Vagina (tissue), 2 donors: Measurements from ENCODE around the gene ZNF524. TPM values are rescaled to one million over a fixed set of nuclear protein-coding genes. Genes with fewer than 3 reads are reported as not detected.

Source experiments
- DNase-seq, 2 donors: peaks; one replicate each; pipeline ENCODE4 v3.0.0-alpha.2; 2017; ENCODE audit errors: extremely low spot score in 2 of 2
- H3K27ac ChIP-seq: fragments of 200-600 bp; sonication (generic); one replicate; pipeline ENCODE4 v1.5.1; 2019
- H3K27me3 ChIP-seq: fragments of 200-600 bp; sonication (generic); one replicate; pipeline ENCODE4 v1.5.1; 2019
- H3K36me3 ChIP-seq, 2 donors: fragments of 200-600 bp; sonication (generic); one replicate each; pipeline ENCODE4 v1.5.1; 2017 to 2019
- H3K4me1 ChIP-seq: fragments of 200-600 bp; sonication (generic); one replicate; pipeline ENCODE4 v1.5.1; 2019
- H3K4me3 ChIP-seq, 2 donors: fragments of 200-600 bp; sonication (generic); 1 replicate in 1 of 2; 2 replicates in 1 of 2; pipeline ENCODE4 v1.5.1; 2016 to 2019
- H3K9me3 ChIP-seq: fragments of 200-600 bp; sonication (generic); one replicate; pipeline ENCODE4 v1.5.1; 2019
- CTCF ChIP-seq, 3 experiments: fragments of 450-650 bp in 2 of 3; fragments of 200-600 bp in 1 of 3; sonication (generic) in 1 of 3; IDR thresholded peaks; one replicate each; pipeline ENCODE4 v1.5.1; 2017 to 2019; ENCODE audit warnings: antibody characterized with exemption in 3 of 3, mild to moderate bottlenecking in 2 of 3, moderate library complexity in 2 of 3
- POLR2A ChIP-seq, 2 donors: fragments of 450-650 bp; IDR thresholded peaks; one replicate each; pipeline ENCODE4 v1.6.1; 2017; ENCODE audit warnings: antibody characterized with exemption in 2 of 2, mild to moderate bottlenecking in 2 of 2, moderate library complexity in 2 of 2
- POLR2AphosphoS5 ChIP-seq, 2 donors: sonication (generic); formaldehyde crosslinking; IDR thresholded peaks; one replicate each; pipeline ENCODE4 v1.9.0; 2017; ENCODE audit warnings: antibody characterized with exemption in 2 of 2, mild to moderate bottlenecking in 2 of 2, low read depth in 1 of 2; ENCODE audit not compliant: insufficient read depth in 1 of 2
- intact Hi-C: fragments of 100-400 bp; cut with DNase I; formaldehyde crosslinking; loops from one replicate; pipeline ENCODE4 v1.15.1; 2023
- total RNA-seq: library from RNA; depleted of rRNA; stranded (reverse); fragments of >200 nt; gene quantifications from one replicate; pipeline ENCODE4 v1.2.3, GENCODE V29; 2016

The ZNF524 gene
- total RNA-seq, 1 donor from 2014 or later, result 15.5 TPM

DNA sequence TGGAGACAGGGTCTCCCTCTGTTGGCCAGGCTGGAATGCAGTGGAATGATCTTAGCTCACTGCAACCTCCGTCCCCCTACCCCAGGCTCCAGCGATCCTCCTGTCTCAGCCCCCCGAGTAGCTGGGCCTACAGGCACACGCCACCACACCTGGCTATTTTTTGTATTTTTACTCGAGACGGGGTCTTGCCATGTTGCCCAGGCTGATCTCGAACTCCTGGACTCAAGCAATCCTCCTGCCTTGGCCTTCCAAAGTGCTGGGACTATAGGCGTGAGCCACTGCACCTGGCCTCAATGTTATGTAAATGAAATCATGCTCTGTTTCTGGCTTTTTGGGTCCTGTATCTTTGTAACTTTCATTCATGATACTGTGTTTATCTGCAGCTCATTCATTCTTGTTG lies 11.3 kb upstream of the ZNF524 start:
- H3K27ac ChIP-seq, result no peak overlapping the region
- no peaks in the 10 kb centered on the region for H3K9me3 ChIP-seq
- DNase-seq, result no peak
- intact Hi-C loops, result no loop called here
- peaks cover 0 to 5% of the 10 kb centered on the region in 2 donors for H3K36me3 ChIP-seq
- H3K27me3 ChIP-seq, result no peaks in the 10 kb centered on the region
- TF ChIP-seq POLR2AphosphoS5 (IDR thresholded peaks at IDR 0.05; ENCODE audit: insufficient read depth in 1 of 2, low read depth in 1 of 2), result no peak
- no peak overlapping the region for H3K4me3 ChIP-seq
- H3K4me1 ChIP-seq, result peaks cover 26% of the 10 kb centered on the region

GRCh38 chr19:55590109-55590508 lies 10.0 kb upstream of the ZNF524 start:
- Histone ChIP-seq H3K27me3 (no peaks in the 10 kb centered on the region), H3K4me3 (no peak overlapping the region), H3K9me3 (no peaks in the 10 kb centered on the region), H3K27ac (no peak overlapping the region), H3K36me3 (peaks cover 0 to 8% of the 10 kb centered on the region in 2 donors), H3K4me1 (peaks cover 26% of the 10 kb centered on the region)
- no peak for TF ChIP-seq POLR2A (IDR thresholded peaks at IDR 0.05)
- no peak for TF ChIP-seq POLR2AphosphoS5 (IDR thresholded peaks at IDR 0.05; ENCODE audit: insufficient read depth in 1 of 2, low read depth in 1 of 2)
- no peak for TF ChIP-seq CTCF (IDR thresholded peaks at IDR 0.05)
- intact Hi-C loops, result no loop called here
- DNase-seq, result no peak

DNA sequence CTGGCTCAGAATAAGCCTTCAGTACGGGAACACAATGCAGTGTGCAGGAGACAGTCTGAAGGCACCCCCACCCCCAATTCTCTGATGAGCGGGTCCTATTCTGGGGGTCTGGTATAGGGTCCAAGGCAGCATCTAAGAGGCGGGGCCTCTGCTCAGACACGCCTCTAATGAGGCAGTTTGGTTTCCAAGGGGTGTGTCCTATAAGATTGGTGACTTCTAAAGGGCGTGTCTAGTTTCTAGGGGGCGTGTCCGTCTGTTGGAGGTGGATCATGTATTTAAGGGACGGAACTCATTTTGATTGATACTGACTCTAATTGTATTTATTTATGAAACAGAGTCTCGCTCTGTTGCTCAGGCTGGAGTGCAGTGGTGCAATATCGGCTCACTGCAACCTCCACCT lies 9.5 kb upstream of the ZNF524 start:
- intact Hi-C loops, result no loop called here
- no peak overlapping the region for H3K27ac ChIP-seq
- TF ChIP-seq POLR2A (IDR thresholded peaks at IDR 0.05) (no peak), POLR2AphosphoS5 (IDR thresholded peaks at IDR 0.05; ENCODE audit: insufficient read depth in 1 of 2, low read depth in 1 of 2) (no peak), CTCF (IDR thresholded peaks at IDR 0.05) (no peak)
- DNase-seq, result no peak
- H3K9me3 ChIP-seq, result no peaks in the 10 kb centered on the region
- H3K27me3 ChIP-seq, result no peaks in the 10 kb centered on the region
- peaks cover 23% of the 10 kb centered on the region for H3K4me1 ChIP-seq
- H3K36me3 ChIP-seq, result peaks cover 0 to 13% of the 10 kb centered on the region in 2 donors
- H3K4me3 ChIP-seq, result no peak overlapping the region

- no peak overlapping the region for H3K27ac ChIP-seq
- peaks cover 13% of the 10 kb centered on the region for H3K4me1 ChIP-seq
- intact Hi-C loops, result no loop called here
- TF ChIP-seq POLR2A (IDR thresholded peaks at IDR 0.05), result no peak
- no peak for TF ChIP-seq POLR2AphosphoS5 (IDR thresholded peaks at IDR 0.05; ENCODE audit: insufficient read depth in 1 of 2, low read depth in 1 of 2)
- no peak for TF ChIP-seq CTCF (IDR thresholded peaks at IDR 0.05)
- H3K4me3 ChIP-seq, result no peak overlapping the region
- H3K27me3 ChIP-seq, result no peaks in the 10 kb centered on the region
- no peak for DNase-seq
- peaks cover 0 to 16% of the 10 kb centered on the region in 2 donors for H3K36me3 ChIP-seq
- H3K9me3 ChIP-seq, result no peaks in the 10 kb centered on the region
Measured at GRCh38 chr19:55591555-55591954, 8.5 kb upstream of the ZNF524 start.

- H3K4me3 ChIP-seq, result no peak overlapping the region
- no peak overlapping the region for H3K27ac ChIP-seq
- TF ChIP-seq POLR2A (IDR thresholded peaks at IDR 0.05) (no peak), POLR2AphosphoS5 (IDR thresholded peaks at IDR 0.05; ENCODE audit: insufficient read depth in 1 of 2, low read depth in 1 of 2) (no peak), CTCF (IDR thresholded peaks at IDR 0.05) (no peak)
- intact Hi-C loops, result no loop called here
- H3K4me1 ChIP-seq, result peaks cover 4% of the 10 kb centered on the region
- no peaks in the 10 kb centered on the region for H3K9me3 ChIP-seq
- no peaks in the 10 kb centered on the region for H3K27me3 ChIP-seq
- DNase-seq, result no peak
- H3K36me3 ChIP-seq, result peaks cover 0 to 20% of the 10 kb centered on the region in 2 donors
Measured at GRCh38 chr19:55592391-55593090, 7.5 kb upstream of the ZNF524 start.
